ENCODE data around the gene FAM53B. TPM values are rescaled to one million over a fixed set of nuclear protein-coding genes. Genes with fewer than 3 reads are reported as not detected.
A peak's percentile ranks its signal among the peaks of the same experiment; 100 is the strongest.

The FAM53B gene
- total and polyA plus RNA-seq, 7 donors: 9.6 to 36.6 (median 34.2) TPM

DNA sequence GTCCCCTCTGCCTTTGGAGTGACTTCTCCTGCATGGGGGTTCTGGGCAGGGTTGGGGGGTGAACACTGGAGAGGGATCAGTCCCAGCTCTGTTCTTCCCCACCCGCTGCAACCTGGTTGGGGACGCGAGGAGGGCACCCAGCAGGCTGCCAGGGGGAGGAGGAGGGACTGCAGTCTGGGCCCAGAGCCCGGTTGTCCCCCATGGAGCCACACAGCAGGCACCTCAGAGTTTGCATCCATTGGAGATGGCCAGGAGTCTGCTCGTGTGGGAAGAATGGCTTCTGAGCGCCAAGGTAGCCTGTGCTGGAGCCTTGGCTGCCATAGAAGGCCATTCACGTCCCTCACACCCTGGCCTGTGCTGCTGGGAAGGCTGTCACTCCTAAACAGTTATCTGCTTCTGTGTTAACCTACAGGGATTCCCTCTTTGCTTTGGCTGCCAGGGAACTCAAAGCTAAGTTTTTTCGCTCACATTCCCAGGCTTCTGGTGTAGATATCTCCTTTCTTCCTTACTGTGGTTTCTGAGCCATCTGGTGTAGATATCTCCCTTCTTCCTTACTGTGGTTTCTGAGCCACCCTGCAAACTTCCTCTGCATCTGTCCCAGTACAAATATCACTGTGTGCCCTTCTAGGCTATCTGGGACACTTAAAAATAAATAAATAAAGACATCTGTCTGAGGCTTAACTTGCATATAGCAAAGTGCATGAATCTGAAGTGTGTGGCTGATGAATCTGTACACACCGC, 148.9 kb downstream of the FAM53B start:
- no peaks in the 10 kb centered on the region for H3K27me3 ChIP-seq
- no peaks in the 10 kb centered on the region for H3K4me1 ChIP-seq
- no peak overlapping the region for H3K27ac ChIP-seq
- H3K4me3 ChIP-seq: no peak overlapping the region
- no peaks in the 10 kb centered on the region for H3K36me3 ChIP-seq
- no peaks in the 10 kb centered on the region for H3K9me3 ChIP-seq
- 93 to 96% methylated on average over 9 of the region's 9 CpGs for WGBS, 2 donors
- TF ChIP-seq POLR2A (IDR thresholded peaks at IDR 0.05): no peak
- no peak for TF ChIP-seq EP300 (IDR thresholded peaks at IDR 0.05)
- TF ChIP-seq, protein P1, sequence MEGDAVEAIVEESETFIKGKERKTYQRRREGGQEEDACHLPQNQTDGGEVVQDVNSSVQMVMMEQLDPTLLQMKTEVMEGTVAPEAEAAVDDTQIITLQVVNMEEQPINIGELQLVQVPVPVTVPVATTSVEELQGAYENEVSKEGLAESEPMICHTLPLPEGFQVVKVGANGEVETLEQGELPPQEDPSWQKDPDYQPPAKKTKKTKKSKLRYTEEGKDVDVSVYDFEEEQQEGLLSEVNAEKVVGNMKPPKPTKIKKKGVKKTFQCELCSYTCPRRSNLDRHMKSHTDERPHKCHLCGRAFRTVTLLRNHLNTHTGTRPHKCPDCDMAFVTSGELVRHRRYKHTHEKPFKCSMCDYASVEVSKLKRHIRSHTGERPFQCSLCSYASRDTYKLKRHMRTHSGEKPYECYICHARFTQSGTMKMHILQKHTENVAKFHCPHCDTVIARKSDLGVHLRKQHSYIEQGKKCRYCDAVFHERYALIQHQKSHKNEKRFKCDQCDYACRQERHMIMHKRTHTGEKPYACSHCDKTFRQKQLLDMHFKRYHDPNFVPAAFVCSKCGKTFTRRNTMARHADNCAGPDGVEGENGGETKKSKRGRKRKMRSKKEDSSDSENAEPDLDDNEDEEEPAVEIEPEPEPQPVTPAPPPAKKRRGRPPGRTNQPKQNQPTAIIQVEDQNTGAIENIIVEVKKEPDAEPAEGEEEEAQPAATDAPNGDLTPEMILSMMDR (IDR thresholded peaks at IDR 0.05): no peak
- peak; percentile 53 for DNase-seq
- intact Hi-C loops (cut with DNase I): no loop called here

DNA sequence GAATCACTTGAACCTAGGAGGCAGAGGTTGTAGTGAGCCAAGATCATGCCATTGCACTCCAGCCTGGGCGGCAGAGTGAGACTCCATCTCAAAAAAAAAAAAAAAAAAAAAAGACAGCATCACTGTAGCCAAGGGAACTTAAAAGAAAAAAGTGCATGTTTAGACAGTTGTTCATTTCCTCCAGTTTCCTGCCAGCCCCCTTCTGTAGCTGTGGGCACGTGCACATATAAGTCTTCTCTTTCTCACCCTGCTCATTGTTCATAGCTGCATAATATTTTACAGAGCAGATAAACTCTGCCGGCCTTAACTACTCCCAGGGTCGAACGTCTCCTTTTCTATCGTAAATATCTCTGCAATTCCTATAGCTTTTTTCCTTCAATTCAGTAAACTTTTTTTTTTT, 149.9 kb downstream of the FAM53B start:
- no peaks in the 10 kb centered on the region for H3K36me3 ChIP-seq
- H3K4me3 ChIP-seq: no peak overlapping the region
- 90 to 95% methylated on average over 6 of the region's 6 CpGs for WGBS, 2 donors
- DNase-seq: peak; percentile 4
- TF ChIP-seq POLR2AphosphoS5 (IDR thresholded peaks at IDR 0.05): no peak
- TF ChIP-seq, protein P1 (IDR thresholded peaks at IDR 0.05): no peak
- no peak for TF ChIP-seq POLR2A (IDR thresholded peaks at IDR 0.05)
- TF ChIP-seq EP300 (IDR thresholded peaks at IDR 0.05): no peak
- H3K27me3 ChIP-seq: no peaks in the 10 kb centered on the region
- no peak overlapping the region for H3K27ac ChIP-seq
- intact Hi-C loops (cut with DNase I): no loop called here
- peaks cover 0 to 7% (median 5%) of the 10 kb centered on the region in 4 donors for H3K4me1 ChIP-seq
- H3K9me3 ChIP-seq: no peaks in the 10 kb centered on the region

DNA sequence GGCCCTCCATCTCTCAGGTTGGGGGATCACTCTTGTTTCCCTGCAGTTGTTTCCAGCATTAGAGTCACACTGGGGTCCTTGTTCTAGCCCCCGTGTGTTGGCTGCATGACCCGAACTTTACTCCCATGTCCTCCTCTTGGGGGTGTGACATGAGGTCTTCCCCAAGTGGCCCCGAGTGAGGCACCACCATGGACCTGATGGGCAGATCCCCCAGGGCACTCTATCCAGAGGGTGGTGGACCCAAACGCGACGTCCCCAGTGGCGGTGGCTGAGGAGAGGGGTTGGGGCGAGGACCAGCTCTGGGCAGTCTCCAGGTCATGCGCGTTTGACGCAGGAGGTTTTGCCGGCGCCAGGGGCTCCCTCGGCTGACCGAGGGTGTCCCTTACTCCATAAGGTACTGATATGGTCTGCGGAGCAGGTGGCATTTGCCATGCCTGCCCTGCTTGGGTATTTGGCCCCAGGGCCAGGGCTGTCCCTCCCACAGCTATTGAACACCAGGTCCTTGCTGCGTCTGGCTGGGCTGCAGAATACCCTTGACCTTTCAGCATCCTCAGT, 150.7 kb downstream of the FAM53B start:
- WGBS, 2 donors: 96 to 97% methylated on average over 17 of the region's 17 CpGs
- no peak overlapping the region for H3K4me3 ChIP-seq
- H3K4me1 ChIP-seq: peaks cover 0 to 15% (median 12%) of the 10 kb centered on the region in 4 donors
- no peaks in the 10 kb centered on the region for H3K36me3 ChIP-seq
- DNase-seq: peak; percentile 52
- TF ChIP-seq EP300 (IDR thresholded peaks at IDR 0.05) (no peak), POLR2AphosphoS5 (IDR thresholded peaks at IDR 0.05) (no peak)
- TF ChIP-seq, protein P1 (IDR thresholded peaks at IDR 0.05): no peak
- H3K27me3 ChIP-seq: no peaks in the 10 kb centered on the region
- no peaks in the 10 kb centered on the region for H3K9me3 ChIP-seq
- H3K27ac ChIP-seq: no peak overlapping the region
- intact Hi-C loops (cut with DNase I): no loop called here

DNA sequence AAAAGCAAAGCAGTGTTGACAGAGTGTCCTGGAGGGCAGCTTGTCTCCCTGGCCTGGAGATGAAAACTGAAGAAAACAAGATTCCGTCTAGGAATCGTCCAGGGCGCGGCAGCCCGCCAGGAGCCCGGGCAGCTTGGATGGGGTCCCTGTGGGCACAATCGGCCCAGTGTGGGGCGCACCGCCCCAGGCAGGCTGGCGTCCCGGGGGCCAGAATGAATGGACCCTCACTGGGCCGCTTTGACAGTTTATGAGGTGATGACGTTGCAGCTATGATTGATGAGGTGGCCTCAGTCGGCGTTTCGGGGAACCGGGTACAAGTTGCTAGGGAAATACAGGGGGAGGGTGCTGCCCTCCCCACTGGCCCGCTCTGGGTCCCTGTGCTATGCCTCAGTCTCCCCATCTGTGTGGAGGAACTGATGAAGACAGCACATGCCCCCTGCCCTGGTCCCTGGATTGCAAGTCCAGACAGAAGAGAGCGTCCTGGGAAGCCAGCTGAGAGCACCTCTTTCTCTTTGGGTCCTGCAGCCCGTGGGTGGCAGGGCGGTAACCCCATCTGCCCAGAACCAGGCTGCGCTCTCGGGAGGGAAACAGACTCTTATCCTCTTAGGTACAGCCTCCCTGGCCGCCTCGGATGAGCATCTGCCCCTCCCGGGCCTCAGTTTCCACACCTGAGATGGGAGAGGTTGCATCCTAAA, 151.3 kb downstream of the FAM53B start:
- intact Hi-C loops (cut with DNase I): no loop called here
- Histone ChIP-seq H3K27me3 (no peaks in the 10 kb centered on the region), H3K36me3 (no peaks in the 10 kb centered on the region), H3K4me3 (no peak overlapping the region), H3K4me1 (peaks cover 0 to 21% (median 18%) of the 10 kb centered on the region in 4 donors), H3K27ac (no peak overlapping the region), H3K9me3 (no peaks in the 10 kb centered on the region)
- 93 to 94% methylated on average over 26 of the region's 26 CpGs for WGBS, 2 donors
- TF ChIP-seq POLR2A (IDR thresholded peaks at IDR 0.05) (no peak), POLR2AphosphoS5 (IDR thresholded peaks at IDR 0.05) (no peak), EP300 (IDR thresholded peaks at IDR 0.05) (no peak)
- TF ChIP-seq, protein P1 (IDR thresholded peaks at IDR 0.05): no peak
- DNase-seq: peak; percentile 59
